ENCODE results near the gene MT1G. TPM values are rescaled to one million over a fixed set of nuclear protein-coding genes. Genes with fewer than 3 reads are reported as not detected.

The MT1G gene
- polyA plus RNA-seq, 1 of the 3 experiments (the other 2 are of a cell fraction), result 1.2 TPM

- peak overlapping the region; percentile 56 to 64; a peak in 3 of 4 replicates for H3K27ac ChIP-seq (ENCODE audit: low read depth in 2 of 2, low read length in 1 of 2)
- peak overlapping the region; percentile 75 for H3K9ac ChIP-seq
Observed at GRCh38 chr16:56682703-56683397, 15.0 kb upstream of the MT1G start.

GRCh38 chr16:56681939-56682702, 14.3 kb upstream of the MT1G start, which contains the start of gene MT1X:
Gene MT1X, plus strand, starts transcription at chr16:56682470. Its CDS starts 71 bp downstream, at chr16:56682541.
- H3K4me1 ChIP-seq (ENCODE audit: control insufficient read depth in 1 of 2, insufficient read depth in 2 of 2, low read depth in 1 of 2, low read length in 1 of 2), result peaks cover 0 to 26% of the 10 kb centered on the region in 2 experiments; a peak in 2 of 4 replicates
- no peaks in the 10 kb centered on the region for H4K20me1 ChIP-seq (ENCODE audit: insufficient read depth)
- no peaks in the 10 kb centered on the region for H3F3A ChIP-seq (replicated peaks; ENCODE audit: insufficient read depth)
- WGBS (ENCODE audit: low lambda C conversion rate), result 1% methylated on average over 27 of the region's 49 CpGs
- peak within 1 kb of the TSS; percentile 62 to 69 for H3K4me3 ChIP-seq (ENCODE audit: low read depth in 2 of 2, low read length in 1 of 2)
- peak within 1 kb of the TSS; percentile 75 for H3K9ac ChIP-seq
- H3K27ac ChIP-seq (ENCODE audit: low read depth in 2 of 2, low read length in 1 of 2), result peak within 1 kb of the TSS; percentile 56 to 77
- H3K9me2 ChIP-seq, result no peaks in the 10 kb centered on the region
- CTCF ChIA-PET, result interaction anchor here (1.1 to 6.1 kb wide), 3 partner anchors 20 to 78 kb away, joined by 3 to 41 read pairs (median 8); no protein-coding TSS in a partner anchor
- H3K9me3 ChIP-seq, result no peaks in the 10 kb centered on the region
- POLR2A ChIA-PET, result interaction anchor here (0.6 to 1.9 kb wide), 5 partner anchors 57 to 504 kb away, joined by 3 to 6 read pairs (median 3); partner anchors contain the start of genes MT1E, PSME3IP1 and RSPRY1
- DNase-seq, result peak; percentile 95
- no peaks in the 10 kb centered on the region for H3K36me3 ChIP-seq (replicated peaks in 1 of 2; ENCODE audit: control insufficient read depth in 1 of 2, insufficient read depth in 2 of 2, low read length in 1 of 2)
- H3K27me3 ChIP-seq (ENCODE audit: insufficient read depth), result no peaks in the 10 kb centered on the region
- peak within 1 kb of the TSS; percentile 90 for H2AFZ ChIP-seq (ENCODE audit: low read depth)
- peaks cover 9% of the 10 kb centered on the region; the same call in 1 of the 2 replicates for H3K79me2 ChIP-seq (ENCODE audit: insufficient read depth)
- H3K4me2 ChIP-seq, result peak within 1 kb of the TSS; percentile 93
- TF ChIP-seq NFIC (IDR thresholded peaks at IDR 0.05; ENCODE audit: borderline replicate concordance) (peak; percentile 45), FOSL2 (IDR thresholded peaks at IDR 0.05; ENCODE audit: borderline replicate concordance, low read depth) (no peak), TAF1 (IDR thresholded peaks at IDR 0.05; ENCODE audit: borderline replicate concordance, low read depth, low read length) (peak; percentile 91), CHD2 (IDR thresholded peaks at IDR 0.05; ENCODE audit: low read length, partially characterized antibody) (peak; percentile 16), IRF3 (IDR thresholded peaks at IDR 0.05; ENCODE audit: low read depth, low read length) (no peak), SIN3A (IDR thresholded peaks at IDR 0.05; ENCODE audit: borderline replicate concordance, low read depth, low read length) (peak; percentile 58; the same call in 1 of the 2 replicates), SMC3 (IDR thresholded peaks at IDR 0.05; ENCODE audit: low read depth, low read length) (no peak), MXI1 (IDR thresholded peaks at IDR 0.05; ENCODE audit: low read depth, low read length) (peak; percentile 89), NRF1 (IDR thresholded peaks at IDR 0.05; ENCODE audit: low read depth, low read length) (0 out of 2 replicates have a peak, but pooled peaks have one; percentile 14), ELF1 (IDR thresholded peaks at IDR 0.05) (no peak), MAX (IDR thresholded peaks at IDR 0.05; ENCODE audit: low read depth) (peak; percentile 84), EZH2phosphoT487 (IDR thresholded peaks at IDR 0.05; ENCODE audit: borderline replicate concordance, low read depth) (no peak), YY1 (IDR thresholded peaks at IDR 0.05; ENCODE audit: low read depth) (no peak), POLR2AphosphoS5 (IDR thresholded peaks at IDR 0.05; ENCODE audit: low read depth, low read length) (peak; percentile 99)

More at GRCh38 chr16:56682703-56683397, 15.0 kb upstream of the MT1G start:
- H3K4me3 ChIP-seq (ENCODE audit: low read depth in 2 of 2, low read length in 1 of 2), result peak overlapping the region; percentile 62 to 69
- 38% methylated on average over 7 of the region's 8 CpGs for WGBS (ENCODE audit: low lambda C conversion rate)
- no peaks in the 10 kb centered on the region for H3K27me3 ChIP-seq (ENCODE audit: insufficient read depth)
- no peaks in the 10 kb centered on the region for H3F3A ChIP-seq (replicated peaks; ENCODE audit: insufficient read depth)
- peaks cover 0 to 26% of the 10 kb centered on the region in 2 experiments; a peak in 2 of 4 replicates for H3K4me1 ChIP-seq (ENCODE audit: control insufficient read depth in 1 of 2, insufficient read depth in 2 of 2, low read depth in 1 of 2, low read length in 1 of 2)
- H3K79me2 ChIP-seq (ENCODE audit: insufficient read depth), result peaks cover 9% of the 10 kb centered on the region; the same call in 1 of the 2 replicates
- no peaks in the 10 kb centered on the region for H3K9me3 ChIP-seq
- ChIA-PET POLR2A (interaction anchor here (1.5 to 1.9 kb wide), 2 partner anchors 57 to 72 kb away, joined by 3 to 6 read pairs; partner anchors contain the start of gene MT1E), CTCF (interaction anchor here (1.1 to 6.1 kb wide), 4 partner anchors 19 to 82 kb away, joined by 3 to 41 read pairs (median 7); no protein-coding TSS in a partner anchor)
- peak overlapping the region; percentile 93 for H3K4me2 ChIP-seq
- no peak for DNase-seq
- H3K9me2 ChIP-seq, result no peaks in the 10 kb centered on the region
- H3K36me3 ChIP-seq (replicated peaks in 1 of 2; ENCODE audit: control insufficient read depth in 1 of 2, insufficient read depth in 2 of 2, low read length in 1 of 2), result no peaks in the 10 kb centered on the region
- peak overlapping the region; percentile 90 for H2AFZ ChIP-seq (ENCODE audit: low read depth)
- no peak for TF ChIP-seq USF2 (IDR thresholded peaks at IDR 0.05; ENCODE audit: borderline replicate concordance, low read depth, low read length)
- TF ChIP-seq MXI1 (IDR thresholded peaks at IDR 0.05; ENCODE audit: low read depth, low read length), result no peak
- TF ChIP-seq POLR2AphosphoS5 (IDR thresholded peaks at IDR 0.05; ENCODE audit: low read depth, low read length), result no peak
- no peak for TF ChIP-seq SIN3A (IDR thresholded peaks at IDR 0.05; ENCODE audit: borderline replicate concordance, low read depth, low read length)
- H4K20me1 ChIP-seq (ENCODE audit: insufficient read depth), result no peaks in the 10 kb centered on the region

Measured in SK-N-SH (cell line).